Measurements from ENCODE around the gene ABLIM3. TPM values are rescaled to one million over a fixed set of nuclear protein-coding genes. Genes with fewer than 3 reads are reported as not detected.

Gene ABLIM3
- total and polyA plus RNA-seq, 11 donors, result 43.2 to 175 (median 97.8) TPM

GRCh38 chr5:149220750-149221149 is 79.5 kb downstream of the ABLIM3 start:
- TF ChIP-seq POLR2A (IDR thresholded peaks at IDR 0.05), result no peak
- no peak for TF ChIP-seq CTCF (IDR thresholded peaks at IDR 0.05)
- H3K4me1 ChIP-seq, result peaks cover 3 to 80% (median 55%) of the 10 kb centered on the region in 12 donors
- H3K27me3 ChIP-seq, result no peaks in the 10 kb centered on the region
- WGBS, 4 donors, result 61 to 81% (median 73%) methylated on average over 2 of the region's 2 CpGs
- ATAC-seq (no peak), DNase-seq (no peak)
- H3K36me3 ChIP-seq, result peaks cover 0 to 77% (median 22%) of the 10 kb centered on the region in 9 donors
- intact Hi-C loops (cut with DNase I), result loop anchor here in 2 of 10 donors (5.0 to 10.0 kb wide), 2 partner anchors 33 to 156 kb away; partner anchors contain the start of gene SH3TC2 (in 1 of the 2)
- peak overlapping the region; percentile 26 to 73 (median 48) for H3K27ac ChIP-seq
- no peak overlapping the region for H3K4me3 ChIP-seq
- H3K9me3 ChIP-seq, result no peaks in the 10 kb centered on the region

GRCh38 chr5:149221326-149221725 is 80.0 kb downstream of the ABLIM3 start:
- peaks cover 0 to 72% (median 22%) of the 10 kb centered on the region in 9 donors for H3K36me3 ChIP-seq
- no peak overlapping the region for H3K4me3 ChIP-seq
- DNase-seq (no peak), ATAC-seq (no peak)
- intact Hi-C loops (cut with DNase I), result loop anchor here in 2 of 10 donors (5.0 to 10.0 kb wide), 2 partner anchors 34 to 157 kb away; partner anchors contain the start of gene SH3TC2 (in 1 of the 2)
- TF ChIP-seq CTCF (IDR thresholded peaks at IDR 0.05) (no peak), POLR2A (IDR thresholded peaks at IDR 0.05) (no peak)
- H3K4me1 ChIP-seq, result peaks cover 3 to 76% (median 50%) of the 10 kb centered on the region in 12 donors
- 18 to 38% (median 24%) methylated on average over 1 of the region's 1 CpG for WGBS, 4 donors
- H3K27me3 ChIP-seq, result no peaks in the 10 kb centered on the region
- H3K27ac ChIP-seq, result peak overlapping the region; percentile 3 to 73 (median 48)
- H3K9me3 ChIP-seq, result no peaks in the 10 kb centered on the region

GRCh38 chr5:149221731-149222342 is 80.5 kb downstream of the ABLIM3 start:
- Histone ChIP-seq H3K27me3 (no peaks in the 10 kb centered on the region), H3K9me3 (no peaks in the 10 kb centered on the region), H3K4me1 (peaks cover 3 to 71% (median 46%) of the 10 kb centered on the region in 12 donors), H3K36me3 (peaks cover 0 to 69% (median 22%) of the 10 kb centered on the region in 9 donors), H3K4me3 (no peak overlapping the region), H3K27ac (peak overlapping the region in 10 of 12 donors; percentile 3 to 84 (median 51))
- no peak for DNase-seq
- TF ChIP-seq CTCF (IDR thresholded peaks at IDR 0.05) (no peak), POLR2A (IDR thresholded peaks at IDR 0.05) (no peak)
- intact Hi-C loops (cut with DNase I), result loop anchor here in 2 of 10 donors (2.0 to 10.0 kb wide), 3 partner anchors 35 to 157 kb away; partner anchors contain the start of gene SH3TC2 (in 1 of the 2)
- 67 to 79% (median 72%) methylated on average over 4 of the region's 4 CpGs for WGBS, 4 donors
- ATAC-seq, result no peak

- WGBS, 4 donors, result 83 to 89% (median 87%) methylated on average over 11 of the region's 11 CpGs
- TF ChIP-seq POLR2A (IDR thresholded peaks at IDR 0.05) (no peak), CTCF (IDR thresholded peaks at IDR 0.05) (no peak)
- Histone ChIP-seq H3K27me3 (no peaks in the 10 kb centered on the region), H3K4me3 (no peak overlapping the region), H3K27ac (peak overlapping the region in 9 of 12 donors; percentile 9 to 84 (median 36)), H3K4me1 (peaks cover 3 to 69% (median 36%) of the 10 kb centered on the region in 12 donors), H3K9me3 (no peaks in the 10 kb centered on the region), H3K36me3 (peaks cover 0 to 55% (median 12%) of the 10 kb centered on the region in 9 donors)
- DNase-seq, result peak in 1 of 5 donors; percentile 39
- ATAC-seq, result no peak
- intact Hi-C loops (cut with DNase I), result loop anchor here in 2 of 10 donors (2.0 to 10.0 kb wide), 3 partner anchors 36 to 158 kb away; partner anchors contain the start of gene SH3TC2 (in 1 of the 2)
These were observed 82.0 kb downstream of the ABLIM3 start for GRCh38 chr5:149223081-149223848.
